Activated CD4-positive, CD25-positive, alpha-beta regulatory T cell treated with anti-CD3 and anti-CD28 coated beads, Interleukin-2, amount 50 U/mL, for 16 hours (primary cell): ENCODE measurements around the gene NUAK1.

Source experiments
- DNase-seq: peaks from one replicate; pipeline ENCODE4 v3.0.0-alpha.2; 2020; ENCODE audit warnings: low read depth, low spot score

The NUAK1 gene

GRCh38 chr12:106110626-106111300 lies 28.0 kb downstream of the NUAK1 start:
- no peak for DNase-seq

GRCh38 chr12:106109168-106109910 lies 29.4 kb downstream of the NUAK1 start:
- DNase-seq = no peak

- DNase-seq = no peak
Observed at GRCh38 chr12:106108185-106108835, 30.4 kb downstream of the NUAK1 start.

GRCh38 chr12:106107566-106107965 lies 31.2 kb downstream of the NUAK1 start:
- no peak for DNase-seq

- no peak for DNase-seq
Observed at GRCh38 chr12:106106892-106107291, 31.9 kb downstream of the NUAK1 start.

GRCh38 chr12:106106061-106106566 lies 32.6 kb downstream of the NUAK1 start:
- DNase-seq = no peak

- DNase-seq = no peak
Observed at GRCh38 chr12:106101803-106102202, 37.0 kb downstream of the NUAK1 start.

GRCh38 chr12:106098691-106099200 lies 40.0 kb downstream of the NUAK1 start:
- no peak for DNase-seq

GRCh38 chr12:106097011-106097410 lies 41.7 kb downstream of the NUAK1 start:
- DNase-seq = no peak

- DNase-seq = no peak
Observed at GRCh38 chr12:106096376-106096775, 42.4 kb downstream of the NUAK1 start.

- DNase-seq = no peak
Observed at GRCh38 chr12:106094304-106094703, 44.5 kb downstream of the NUAK1 start.

GRCh38 chr12:106093246-106093645 lies 45.5 kb downstream of the NUAK1 start:
- DNase-seq = no peak

GRCh38 chr12:106091446-106091820 lies 47.3 kb downstream of the NUAK1 start:
- no peak for DNase-seq

GRCh38 chr12:106090591-106091445 lies 47.9 kb downstream of the NUAK1 start:
- DNase-seq = no peak

GRCh38 chr12:106089935-106090334 lies 48.8 kb downstream of the NUAK1 start:
- DNase-seq = no peak

- DNase-seq = no peak
Observed at GRCh38 chr12:106088811-106089485, 49.8 kb downstream of the NUAK1 start.

GRCh38 chr12:106088246-106088808 lies 50.4 kb downstream of the NUAK1 start:
- DNase-seq = no peak

GRCh38 chr12:106086696-106087095 lies 52.1 kb downstream of the NUAK1 start:
- DNase-seq = no peak

- DNase-seq = no peak
Observed at GRCh38 chr12:106085213-106085612, 53.5 kb downstream of the NUAK1 start.

GRCh38 chr12:106084759-106085158 lies 54.0 kb downstream of the NUAK1 start:
- DNase-seq = no peak
